Measurements from ENCODE around the gene EML1. TPM values are rescaled to one million over a fixed set of nuclear protein-coding genes. Genes with fewer than 3 reads are reported as not detected.

EML1 gene
- total RNA-seq, 2 donors from 2014 or later, result 2.4 to 2.6 TPM

- Mint-ChIP-seq H3K4me3 (peak overlapping the region; percentile 77 to 83), H3K27ac (peak overlapping the region; percentile 64), H3K27me3 (ENCODE audit: low read depth) (peaks cover 51% of the 10 kb centered on the region), H3K36me3 (ENCODE audit: insufficient read depth in 2 of 2) (no peaks in the 10 kb centered on the region), H3K4me1 (ENCODE audit: low read depth) (peaks cover 34% of the 10 kb centered on the region), H3K9me3 (no peaks in the 10 kb centered on the region)
- ATAC-seq (replicated peaks in 1 of 2) (no peak), DNase-seq (no peak)
Measured at GRCh38 chr14:99792210-99792535, 1.0 kb upstream of the EML1 start.

DNA sequence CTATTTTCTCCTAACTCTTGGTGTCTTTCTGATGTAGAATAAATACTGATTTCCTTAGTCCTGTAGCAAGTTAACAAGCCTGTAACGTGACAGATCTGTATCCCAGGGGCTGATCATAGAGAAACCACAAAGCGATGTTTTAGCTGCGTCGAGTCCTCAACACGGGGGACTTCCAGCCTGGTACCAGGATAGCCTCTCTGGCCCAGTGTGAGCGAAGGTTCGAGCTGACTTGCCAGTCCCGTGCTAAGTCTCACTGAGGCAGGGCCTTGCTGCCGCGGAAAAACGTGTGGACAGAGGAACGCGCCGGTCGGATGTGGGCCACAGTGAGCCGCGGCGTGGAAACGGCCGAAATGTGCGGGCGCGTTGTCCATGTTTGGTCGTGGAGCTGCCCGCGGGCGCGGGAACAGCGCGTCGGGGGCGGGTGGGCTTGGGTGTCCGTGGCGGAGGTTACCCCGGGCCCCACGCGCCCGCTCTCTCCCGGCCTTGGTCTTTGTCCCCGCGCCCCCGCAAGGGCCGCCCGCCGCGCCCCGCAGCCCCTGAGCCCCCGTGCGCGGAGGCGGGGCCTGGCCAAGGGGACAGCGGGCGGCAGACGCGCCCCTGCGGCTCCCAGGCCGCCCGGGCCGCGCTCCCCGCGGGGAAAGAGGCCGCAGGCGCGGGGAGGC lies 531 bp upstream of the EML1 start:
- peak in 1 of 2 donors; percentile 9 for DNase-seq
- H3K4me3 Mint-ChIP-seq, result peak overlapping the region; percentile 77 to 83

GRCh38 chr14:99794151-99794780 lies 1.1 kb downstream of the EML1 start:
- Mint-ChIP-seq H3K9me3 (no peaks in the 10 kb centered on the region), H3K27me3 (ENCODE audit: low read depth) (peaks cover 56% of the 10 kb centered on the region)

More for the DNA sequence above, 531 bp upstream of the EML1 start:
- Mint-ChIP-seq H3K9me3 (no peaks in the 10 kb centered on the region), H3K27ac (peak overlapping the region; percentile 64), H3K36me3 (ENCODE audit: insufficient read depth in 2 of 2) (no peaks in the 10 kb centered on the region), H3K4me1 (ENCODE audit: low read depth) (peaks cover 34% of the 10 kb centered on the region), H3K27me3 (ENCODE audit: low read depth) (peaks cover 55% of the 10 kb centered on the region)
- peak; percentile 1 to 4 for ATAC-seq (replicated peaks in 1 of 2)

GRCh38 chr14:99795046-99795445 lies 1.8 kb downstream of the EML1 start:
- peaks cover 24% of the 10 kb centered on the region for H3K4me1 Mint-ChIP-seq (ENCODE audit: low read depth)
- ATAC-seq (replicated peaks in 1 of 2) (no peak), DNase-seq (no peak)
- H3K27ac Mint-ChIP-seq, result peak overlapping the region; percentile 18
- peak overlapping the region in 1 of 2 donors; percentile 16 for H3K4me3 Mint-ChIP-seq
- H3K27me3 Mint-ChIP-seq (ENCODE audit: low read depth), result peaks cover 61% of the 10 kb centered on the region
- no peaks in the 10 kb centered on the region for H3K36me3 Mint-ChIP-seq (ENCODE audit: insufficient read depth in 2 of 2)
- H3K9me3 Mint-ChIP-seq, result no peaks in the 10 kb centered on the region

More at GRCh38 chr14:99794151-99794780, 1.1 kb downstream of the EML1 start:
- DNase-seq (no peak), ATAC-seq (replicated peaks in 1 of 2) (no peak)
- H3K4me1 Mint-ChIP-seq (ENCODE audit: low read depth), result peaks cover 32% of the 10 kb centered on the region
- H3K4me3 Mint-ChIP-seq, result peak overlapping the region; percentile 60 to 74
- H3K27ac Mint-ChIP-seq, result peak overlapping the region; percentile 64
- H3K36me3 Mint-ChIP-seq (ENCODE audit: insufficient read depth in 2 of 2), result no peaks in the 10 kb centered on the region

- Mint-ChIP-seq H3K27ac (no peak overlapping the region), H3K9me3 (no peaks in the 10 kb centered on the region), H3K36me3 (ENCODE audit: insufficient read depth in 2 of 2) (no peaks in the 10 kb centered on the region), H3K4me3 (no peak overlapping the region), H3K4me1 (ENCODE audit: low read depth) (peaks cover 8% of the 10 kb centered on the region), H3K27me3 (ENCODE audit: low read depth) (peaks cover 61% of the 10 kb centered on the region)
- ATAC-seq (replicated peaks in 1 of 2), result no peak
- DNase-seq, result no peak
Measured at GRCh38 chr14:99797231-99797630, 4.0 kb downstream of the EML1 start.

- no peak for DNase-seq
- H3K27ac Mint-ChIP-seq, result no peak overlapping the region
- H3K9me3 Mint-ChIP-seq, result no peaks in the 10 kb centered on the region
- no peak overlapping the region for H3K4me3 Mint-ChIP-seq
- no peak for ATAC-seq (replicated peaks in 1 of 2)
- no peaks in the 10 kb centered on the region for H3K4me1 Mint-ChIP-seq (ENCODE audit: low read depth)
- peaks cover 46% of the 10 kb centered on the region for H3K27me3 Mint-ChIP-seq (ENCODE audit: low read depth)
- H3K36me3 Mint-ChIP-seq (ENCODE audit: insufficient read depth in 2 of 2), result no peaks in the 10 kb centered on the region
Measured at GRCh38 chr14:99800781-99801180, 7.6 kb downstream of the EML1 start.

GRCh38 chr14:99802301-99803105 lies 9.3 kb downstream of the EML1 start:
- DNase-seq (no peak), ATAC-seq (replicated peaks in 1 of 2) (no peak)
- no peaks in the 10 kb centered on the region for H3K4me1 Mint-ChIP-seq (ENCODE audit: low read depth)
- H3K27me3 Mint-ChIP-seq (ENCODE audit: low read depth), result peaks cover 29% of the 10 kb centered on the region
- no peak overlapping the region for H3K4me3 Mint-ChIP-seq
- no peak overlapping the region for H3K27ac Mint-ChIP-seq
- H3K9me3 Mint-ChIP-seq, result no peaks in the 10 kb centered on the region
- H3K36me3 Mint-ChIP-seq (ENCODE audit: insufficient read depth in 2 of 2), result no peaks in the 10 kb centered on the region

DNA sequence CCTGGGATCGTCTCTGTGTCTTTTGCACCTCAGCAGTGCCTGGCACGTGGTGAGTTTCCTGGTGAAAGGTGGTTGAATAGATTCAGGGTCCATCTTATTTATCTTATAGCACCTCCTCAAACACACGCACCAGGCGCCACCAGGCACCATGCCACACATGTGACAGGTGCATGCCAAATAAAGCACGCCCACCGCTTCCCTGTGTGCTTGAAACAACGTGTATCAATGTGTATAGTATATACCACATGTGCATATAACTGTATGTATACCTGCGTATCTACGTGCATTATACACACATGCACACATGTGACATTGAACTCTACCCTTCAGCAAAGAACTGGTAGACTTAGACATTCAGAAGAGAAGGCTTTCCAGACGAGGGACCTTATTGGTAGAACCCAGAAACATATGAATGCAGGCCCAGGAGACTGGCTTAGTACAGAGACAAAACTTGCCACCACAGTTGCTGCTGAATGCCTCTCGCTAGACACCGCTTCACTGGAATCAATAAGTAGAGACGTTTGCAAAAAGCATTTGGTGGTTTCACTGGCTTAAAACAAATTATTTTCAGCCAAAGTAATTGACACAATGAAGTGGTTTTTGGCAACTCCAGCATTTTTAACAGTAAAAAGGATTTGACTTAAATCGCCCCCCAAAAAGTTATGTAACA lies 10.0 kb downstream of the EML1 start:
- Mint-ChIP-seq H3K27me3 (ENCODE audit: low read depth) (peaks cover 29% of the 10 kb centered on the region), H3K9me3 (no peaks in the 10 kb centered on the region), H3K36me3 (ENCODE audit: insufficient read depth in 2 of 2) (no peaks in the 10 kb centered on the region), H3K4me1 (ENCODE audit: low read depth) (no peaks in the 10 kb centered on the region), H3K27ac (no peak overlapping the region), H3K4me3 (no peak overlapping the region)
- ATAC-seq (replicated peaks in 1 of 2) (no peak), DNase-seq (no peak)

- Mint-ChIP-seq H3K4me1 (ENCODE audit: low read depth) (no peaks in the 10 kb centered on the region), H3K9me3 (no peaks in the 10 kb centered on the region), H3K27me3 (ENCODE audit: low read depth) (peaks cover 29% of the 10 kb centered on the region), H3K4me3 (no peak overlapping the region), H3K27ac (no peak overlapping the region), H3K36me3 (ENCODE audit: insufficient read depth in 2 of 2) (no peaks in the 10 kb centered on the region)
- DNase-seq, result no peak
- no peak for ATAC-seq (replicated peaks in 1 of 2)
Measured at GRCh38 chr14:99803803-99804202, 10.6 kb downstream of the EML1 start.

GRCh38 chr14:99805757-99806439 lies 12.7 kb downstream of the EML1 start:
- H3K4me1 Mint-ChIP-seq (ENCODE audit: low read depth), result no peaks in the 10 kb centered on the region
- H3K36me3 Mint-ChIP-seq (ENCODE audit: insufficient read depth in 2 of 2), result no peaks in the 10 kb centered on the region
- H3K27me3 Mint-ChIP-seq (ENCODE audit: low read depth), result peaks cover 20% of the 10 kb centered on the region
- no peak for DNase-seq
- H3K9me3 Mint-ChIP-seq, result no peaks in the 10 kb centered on the region
- no peak for ATAC-seq (replicated peaks in 1 of 2)
- no peak overlapping the region for H3K4me3 Mint-ChIP-seq
- H3K27ac Mint-ChIP-seq, result no peak overlapping the region

DNA sequence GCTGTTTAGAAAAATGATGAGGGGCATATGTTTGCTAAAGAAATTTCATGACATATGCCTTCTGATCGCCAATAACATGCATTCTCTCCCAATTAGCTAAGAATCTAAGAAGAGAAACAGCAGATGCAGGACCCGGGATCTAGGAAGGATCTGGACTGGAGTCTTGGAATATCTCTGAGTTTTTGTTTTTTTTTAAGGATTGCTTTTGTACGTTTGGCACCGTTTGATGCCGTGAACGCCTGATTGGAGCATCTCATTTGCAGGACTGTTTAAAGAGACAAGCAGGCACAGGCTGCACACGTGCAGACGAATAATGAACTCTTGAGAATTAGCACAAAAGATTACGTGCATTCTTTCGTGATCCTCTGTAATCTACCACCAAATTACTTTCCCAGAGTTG lies 13.6 kb downstream of the EML1 start:
- H3K27me3 Mint-ChIP-seq (ENCODE audit: low read depth), result peaks cover 19% of the 10 kb centered on the region
- H3K4me3 Mint-ChIP-seq, result no peak overlapping the region
- ATAC-seq (replicated peaks in 1 of 2), result no peak
- no peaks in the 10 kb centered on the region for H3K36me3 Mint-ChIP-seq (ENCODE audit: insufficient read depth in 2 of 2)
- no peak overlapping the region for H3K27ac Mint-ChIP-seq
- no peaks in the 10 kb centered on the region for H3K4me1 Mint-ChIP-seq (ENCODE audit: low read depth)
- H3K9me3 Mint-ChIP-seq, result no peaks in the 10 kb centered on the region
- no peak for DNase-seq

GRCh38 chr14:99807413-99808153 lies 14.4 kb downstream of the EML1 start:
- Mint-ChIP-seq H3K9me3 (no peaks in the 10 kb centered on the region), H3K36me3 (ENCODE audit: insufficient read depth in 2 of 2) (no peaks in the 10 kb centered on the region), H3K4me3 (no peak overlapping the region), H3K4me1 (ENCODE audit: low read depth) (no peaks in the 10 kb centered on the region), H3K27me3 (ENCODE audit: low read depth) (peaks cover 13% of the 10 kb centered on the region), H3K27ac (no peak overlapping the region)
- no peak for DNase-seq
- ATAC-seq (replicated peaks in 1 of 2), result peak in 1 of 2 donors; percentile 36
